GM19328 (cell line): Measurements from ENCODE around the gene MEGF6.

Experiments used
- ATAC-seq: cut with Tn5 transposase; IDR thresholded peaks from one replicate; pipeline ENCODE4 v1.9.1; 2021; ENCODE audit warnings: mild to moderate bottlenecking, moderate library complexity; ENCODE audit not compliant: unreplicated experiment

MEGF6 gene

GRCh38 chr1:3462356-3463012 is 148.8 kb downstream of the MEGF6 start:
- ATAC-seq = no peak

GRCh38 chr1:3461934-3462275 is 149.4 kb downstream of the MEGF6 start:
- no peak for ATAC-seq

- no peak for ATAC-seq
Measured at GRCh38 chr1:3461238-3461933, 149.9 kb downstream of the MEGF6 start.

- no peak for ATAC-seq
Measured at GRCh38 chr1:3460672-3461131, 150.6 kb downstream of the MEGF6 start.

- no peak for ATAC-seq
Measured at GRCh38 chr1:3459940-3460671, 151.2 kb downstream of the MEGF6 start.

GRCh38 chr1:3459051-3459908 is 152.0 kb downstream of the MEGF6 start:
- no peak for ATAC-seq

GRCh38 chr1:3457910-3458883 is 153.1 kb downstream of the MEGF6 start:
- ATAC-seq = no peak

- no peak for ATAC-seq
Measured at GRCh38 chr1:3456964-3457909, 154.1 kb downstream of the MEGF6 start.

- no peak for ATAC-seq
Measured at GRCh38 chr1:3456449-3456963, 154.8 kb downstream of the MEGF6 start.

- no peak for ATAC-seq
Measured at GRCh38 chr1:3455670-3456448, 155.4 kb downstream of the MEGF6 start.

GRCh38 chr1:3454811-3455618 is 156.3 kb downstream of the MEGF6 start:
- ATAC-seq = no peak

GRCh38 chr1:3453891-3454810 is 157.2 kb downstream of the MEGF6 start, which contains the start of gene ARHGEF16:
TSS of gene ARHGEF16 (plus strand) at chr1:3454665. CDS start at chr1:3463085, 8,420 bp downstream.
- ATAC-seq = no peak

- ATAC-seq = no peak
Measured at GRCh38 chr1:3453203-3453761, 158.0 kb downstream of the MEGF6 start.

- no peak for ATAC-seq
Measured at GRCh38 chr1:3452866-3453175, 158.5 kb downstream of the MEGF6 start.

GRCh38 chr1:3451994-3452865 is 159.1 kb downstream of the MEGF6 start:
- ATAC-seq = no peak
